Naive thymus-derived CD4-positive, alpha-beta T cell (primary cell): ENCODE data around the gene GABRG3. TPM values are rescaled to one million over a fixed set of nuclear protein-coding genes. Genes with fewer than 3 reads are reported as not detected.

ENCODE experiments used
- ATAC-seq: fragments of 150-1000 bp; cut with Tn5 transposase; 2 replicates; pipeline ENCODE4 v1.10.0; 2021; ENCODE audit warnings: mild to moderate bottlenecking, moderate library complexity
- CTCF ChIA-PET: fragments of 350-600 bp; sonication (Branson Sonifier 250); formaldehyde crosslinking; loops from one replicate; lab custom pipeline; 2021; ENCODE audit warnings: antibody characterized with exemption; lab: Charles Lee
- POLR2A ChIA-PET: fragments of 350-600 bp; sonication (Branson Sonifier 250); formaldehyde crosslinking; loops from one replicate; lab custom pipeline; 2021; ENCODE audit warnings: antibody characterized with exemption, inconsistent platforms; lab: Charles Lee
- DNase-seq, 9 donors: peaks; one replicate each; pipeline versions ENCODE4 v3.0.0 to v3.0.0-alpha.2; 2020 to 2022; ENCODE audit warnings: mixed read lengths in 1 of 9
- H3K27ac ChIP-seq: one replicate; pipeline ENCODE4 v1.7.0; 2013; ENCODE audit warnings: mild to moderate bottlenecking, low read depth, low read length, moderate library complexity
- H3K27me3 ChIP-seq, 2 donors: one replicate each; pipeline ENCODE4 v1.7.0; 2013; ENCODE audit warnings: low read length in 2 of 2, mild to moderate bottlenecking in 2 of 2, moderate library complexity in 2 of 2; ENCODE audit not compliant: control insufficient read depth in 2 of 2, insufficient read depth in 2 of 2
- H3K36me3 ChIP-seq, 3 experiments: 1 replicate in 2 of 3; 2 replicates in 1 of 3; pipeline ENCODE4 v1.7.0; 2013; ENCODE audit warnings: low read length in 3 of 3, mild to moderate bottlenecking in 3 of 3, moderate library complexity in 1 of 3; ENCODE audit not compliant: insufficient read depth in 3 of 3, control insufficient read depth in 2 of 3
- H3K4me1 ChIP-seq, 2 donors: one replicate each; pipeline ENCODE4 v1.7.0; 2013; ENCODE audit warnings: low read length in 2 of 2, mild to moderate bottlenecking in 2 of 2, moderate library complexity in 1 of 2; ENCODE audit not compliant: control insufficient read depth in 2 of 2, insufficient read depth in 2 of 2
- H3K4me3 ChIP-seq: 2 replicates; pipeline ENCODE4 v1.7.0; 2013; ENCODE audit warnings: mild to moderate bottlenecking, low read length
- H3K9me3 ChIP-seq, 3 experiments: 1 replicate in 2 of 3; 2 replicates in 1 of 3; pipeline ENCODE4 v1.7.0; 2013; ENCODE audit warnings: low read length in 3 of 3; ENCODE audit not compliant: control insufficient read depth in 2 of 3
- H3K27ac Mint-ChIP-seq, 9 donors: one replicate each; pipeline ENCODE4 v1.8.0; 2020 to 2022; ENCODE audit warnings: mixed read lengths in 9 of 9, mild to moderate bottlenecking in 8 of 9, moderate library complexity in 5 of 9, inconsistent platforms in 2 of 9
- H3K27me3 Mint-ChIP-seq, 5 donors: one replicate each; pipeline ENCODE4 v1.8.0; 2021 to 2022; ENCODE audit warnings: mixed read lengths in 5 of 5, mild to moderate bottlenecking in 1 of 5
- H3K36me3 Mint-ChIP-seq, 5 donors: one replicate each; pipeline ENCODE4 v1.8.0; 2020 to 2022; ENCODE audit warnings: mixed read lengths in 5 of 5, mild to moderate bottlenecking in 3 of 5, inconsistent platforms in 1 of 5
- H3K4me1 Mint-ChIP-seq, 7 donors: one replicate each; pipeline ENCODE4 v1.8.0; 2020 to 2022; ENCODE audit warnings: mixed read lengths in 7 of 7, mild to moderate bottlenecking in 3 of 7, inconsistent platforms in 1 of 7
- H3K4me3 Mint-ChIP-seq, 10 donors: one replicate each; pipeline ENCODE4 v1.8.0; 2020 to 2022; ENCODE audit warnings: mild to moderate bottlenecking in 10 of 10, mixed read lengths in 10 of 10, moderate library complexity in 6 of 10, inconsistent platforms in 2 of 10
- H3K9me3 Mint-ChIP-seq, 11 donors: one replicate each; pipeline ENCODE4 v1.8.0; 2020 to 2022; ENCODE audit warnings: mixed read lengths in 11 of 11, mild to moderate bottlenecking in 4 of 11, inconsistent platforms in 1 of 11, moderate library complexity in 1 of 11
- intact Hi-C, 2 donors: fragments of 100-400 bp; cut with micrococcal nuclease; formaldehyde crosslinking; loops; one replicate each; pipeline ENCODE4 v1.15.1; 2023
- polyA plus RNA-seq, 2 donors: library from polyadenylated mRNA; unstranded; fragments of 300-500 nt; fragmentation: Illumina TruSeq; gene quantifications; one replicate each; pipeline ENCODE4 v1.2.3, GENCODE V29; 2021
- total RNA-seq, 6 experiments: library from RNA in 5 of 6; stranded (reverse) in 5 of 6; gene quantifications; 1 replicate in 5 of 6; 2 replicates in 1 of 6; pipeline ENCODE4 v1.2.3 and lab custom pipeline; 2021 to 2026

Gene GABRG3
- total and polyA plus RNA-seq, 7 experiments from 2014 or later = not detected

DNA sequence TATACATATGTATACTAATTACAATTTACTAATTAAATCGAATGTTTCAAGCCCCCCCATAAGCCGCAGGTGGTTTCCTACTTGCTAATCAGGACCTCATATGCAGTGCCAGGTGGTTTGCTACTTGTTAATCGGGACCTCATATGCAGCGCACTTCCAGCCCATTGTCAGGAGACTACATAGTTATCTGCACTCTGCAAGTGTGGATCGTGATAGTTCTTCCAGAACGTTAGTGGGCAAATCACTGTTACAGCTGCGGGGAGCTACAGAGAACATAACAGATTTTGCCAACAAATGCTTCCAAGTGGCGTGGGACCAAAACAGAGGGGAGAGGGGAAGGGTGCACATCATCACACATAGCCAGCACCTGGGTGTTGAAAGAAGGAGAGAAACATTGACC lies 558.4 kb downstream of the GABRG3 start:
- Mint-ChIP-seq H3K27ac (no peak overlapping the region), H3K27me3 (no peaks in the 10 kb centered on the region), H3K9me3 (peaks cover 0 to 43% (median 25%) of the 10 kb centered on the region in 11 donors), H3K36me3 (peaks cover 0 to 3% (median 0%) of the 10 kb centered on the region in 5 donors), H3K4me1 (peaks cover 0 to 3% (median 0%) of the 10 kb centered on the region in 7 donors), H3K4me3 (no peak overlapping the region)
- Histone ChIP-seq H3K4me1 (no peaks in the 10 kb centered on the region), H3K4me3 (no peak overlapping the region), H3K27ac (no peak overlapping the region), H3K27me3 (no peaks in the 10 kb centered on the region), H3K36me3 (no peaks in the 10 kb centered on the region), H3K9me3 (peaks cover 0 to 4% (median 0%) of the 10 kb centered on the region in 3 experiments)
- ATAC-seq (no peak), DNase-seq (no peak)
- ChIA-PET CTCF (no interaction called here), POLR2A (no interaction called here)
- intact Hi-C loops = no loop called here

DNA sequence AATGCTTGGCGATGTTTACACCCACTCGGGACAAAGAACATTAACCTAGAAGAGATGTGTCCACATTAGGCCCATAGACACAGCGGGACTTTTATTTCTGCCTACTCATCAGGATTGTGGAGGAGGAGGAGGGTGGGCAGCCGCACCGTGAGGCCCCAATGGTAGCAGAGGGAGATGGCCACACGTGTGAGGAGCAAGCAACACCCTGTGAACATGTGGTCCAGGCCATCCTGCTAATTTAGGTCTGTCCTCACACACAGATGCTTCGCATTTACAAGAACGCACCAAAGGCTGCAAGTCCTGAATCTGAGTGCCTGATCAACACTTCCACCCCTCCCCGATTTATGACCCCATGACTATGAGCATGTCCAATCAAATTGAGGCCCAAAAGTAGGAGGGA lies 560.0 kb downstream of the GABRG3 start:
- CTCF ChIA-PET = no interaction called here
- Histone ChIP-seq H3K9me3 (peaks cover 0 to 4% (median 0%) of the 10 kb centered on the region in 3 experiments), H3K27me3 (no peaks in the 10 kb centered on the region), H3K36me3 (no peaks in the 10 kb centered on the region), H3K27ac (no peak overlapping the region), H3K4me1 (no peaks in the 10 kb centered on the region), H3K4me3 (no peak overlapping the region)
- H3K9me3 Mint-ChIP-seq = peaks cover 7 to 40% (median 19%) of the 10 kb centered on the region in 11 donors
- intact Hi-C loops = no loop called here
- H3K36me3 Mint-ChIP-seq = peaks cover 0 to 3% (median 0%) of the 10 kb centered on the region in 5 donors
- no peaks in the 10 kb centered on the region for H3K27me3 Mint-ChIP-seq
- H3K27ac Mint-ChIP-seq = no peak overlapping the region
- DNase-seq (no peak), ATAC-seq (no peak)
- H3K4me1 Mint-ChIP-seq = peaks cover 0 to 3% (median 0%) of the 10 kb centered on the region in 7 donors
- no peak overlapping the region for H3K4me3 Mint-ChIP-seq
- POLR2A ChIA-PET = no interaction called here

DNA sequence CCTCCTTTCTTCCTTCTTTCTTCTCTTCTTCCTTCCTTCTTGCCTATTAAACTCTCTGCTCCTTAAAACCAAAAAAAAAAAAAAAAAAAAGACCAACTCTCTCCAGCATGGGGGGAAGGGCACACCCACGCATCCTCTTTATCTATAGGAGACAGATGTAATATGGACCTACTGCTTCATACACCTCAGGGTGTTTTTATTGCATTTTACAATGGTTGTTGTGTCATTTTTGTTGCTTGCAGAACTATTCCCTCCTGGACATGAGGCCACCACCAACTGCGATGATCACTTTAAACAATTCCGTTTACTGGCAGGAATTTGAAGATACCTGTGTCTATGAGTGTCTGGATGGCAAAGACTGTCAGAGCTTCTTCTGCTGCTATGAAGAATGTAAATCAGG lies 561.4 kb downstream of the GABRG3 start:
- Mint-ChIP-seq H3K36me3 (no peaks in the 10 kb centered on the region), H3K9me3 (peaks cover 0 to 29% (median 8%) of the 10 kb centered on the region in 11 donors), H3K27ac (no peak overlapping the region), H3K4me1 (peaks cover 0 to 3% (median 0%) of the 10 kb centered on the region in 7 donors), H3K27me3 (no peaks in the 10 kb centered on the region), H3K4me3 (no peak overlapping the region)
- H3K36me3 ChIP-seq = no peaks in the 10 kb centered on the region
- CTCF ChIA-PET = no interaction called here
- no peak overlapping the region for H3K4me3 ChIP-seq
- no peak overlapping the region for H3K27ac ChIP-seq
- H3K9me3 ChIP-seq = peaks cover 0 to 2% (median 0%) of the 10 kb centered on the region in 3 experiments
- DNase-seq (no peak), ATAC-seq (no peak)
- no peaks in the 10 kb centered on the region for H3K27me3 ChIP-seq
- intact Hi-C loops = no loop called here
- H3K4me1 ChIP-seq = no peaks in the 10 kb centered on the region
- POLR2A ChIA-PET = no interaction called here

DNA sequence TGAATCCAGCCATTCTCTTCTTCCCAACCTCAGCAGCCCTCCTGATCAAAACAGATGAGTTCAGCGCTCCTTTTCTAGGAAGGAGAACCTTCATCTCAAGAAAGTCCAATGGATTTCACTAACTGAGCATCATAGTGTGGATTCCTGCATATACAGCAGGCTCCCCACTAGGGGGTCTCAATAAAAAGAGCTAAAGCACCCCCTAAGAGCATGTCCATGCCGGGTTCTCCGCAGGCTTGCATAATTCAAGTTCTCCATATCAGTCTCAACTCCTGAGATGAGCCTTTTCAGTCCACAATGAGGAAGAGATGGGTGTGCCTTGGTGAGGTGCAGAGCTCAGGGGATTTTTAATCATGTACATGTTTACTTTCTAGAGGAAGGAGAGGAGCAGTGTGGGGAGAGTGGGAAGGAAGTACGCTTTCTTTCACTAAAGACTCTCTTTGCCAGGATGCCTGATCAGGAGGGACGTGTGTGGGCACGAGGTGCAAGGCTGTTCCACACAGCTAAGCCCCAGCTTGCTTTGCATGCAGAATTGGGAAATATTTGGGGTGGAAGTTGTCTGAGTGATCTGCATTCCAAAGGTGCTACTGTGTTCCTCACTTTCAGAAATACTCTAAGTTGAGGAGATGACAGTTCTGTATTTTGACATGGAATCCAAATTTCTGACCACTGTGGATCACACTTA lies 564.6 kb downstream of the GABRG3 start:
- no peak for DNase-seq
- Mint-ChIP-seq H3K9me3 (peaks cover 3 to 19% (median 10%) of the 10 kb centered on the region in 11 donors), H3K27me3 (no peaks in the 10 kb centered on the region), H3K4me3 (no peak overlapping the region), H3K27ac (no peak overlapping the region), H3K36me3 (peaks cover 0 to under 1% (median 0%) of the 10 kb centered on the region in 5 donors), H3K4me1 (no peaks in the 10 kb centered on the region)
- no peaks in the 10 kb centered on the region for H3K36me3 ChIP-seq
- H3K27me3 ChIP-seq = no peaks in the 10 kb centered on the region
- H3K9me3 ChIP-seq = no peaks in the 10 kb centered on the region
- no peak overlapping the region for H3K27ac ChIP-seq
- H3K4me1 ChIP-seq = no peaks in the 10 kb centered on the region
- ChIA-PET POLR2A (no interaction called here), CTCF (no interaction called here)
- intact Hi-C loops = no loop called here
- no peak overlapping the region for H3K4me3 ChIP-seq
- ATAC-seq = no peak

DNA sequence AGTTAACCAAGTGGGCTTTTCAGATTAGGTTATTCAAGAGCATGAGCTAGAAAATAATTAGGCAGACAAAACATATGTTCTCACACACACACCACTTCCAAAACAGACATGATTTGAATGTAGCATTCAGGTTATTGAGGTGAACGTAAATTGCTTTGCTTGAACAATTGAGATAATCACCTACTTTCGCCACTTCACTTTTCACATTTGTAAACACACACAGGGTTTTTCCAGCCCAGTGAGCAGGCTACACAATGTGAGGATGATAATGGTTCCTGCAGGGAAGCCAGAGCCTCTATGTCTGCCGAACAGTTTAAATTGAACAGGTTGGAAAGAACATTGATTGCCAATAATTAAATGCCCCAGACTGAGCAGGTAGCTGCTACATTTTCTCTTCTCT lies 567.3 kb downstream of the GABRG3 start:
- Histone ChIP-seq H3K27me3 (no peaks in the 10 kb centered on the region), H3K4me3 (no peak overlapping the region), H3K36me3 (no peaks in the 10 kb centered on the region), H3K9me3 (no peaks in the 10 kb centered on the region), H3K27ac (no peak overlapping the region), H3K4me1 (no peaks in the 10 kb centered on the region)
- ChIA-PET CTCF (no interaction called here), POLR2A (no interaction called here)
- Mint-ChIP-seq H3K9me3 (peaks cover 4 to 16% (median 11%) of the 10 kb centered on the region in 11 donors), H3K4me1 (no peaks in the 10 kb centered on the region), H3K4me3 (no peak overlapping the region), H3K27me3 (no peaks in the 10 kb centered on the region), H3K36me3 (peaks cover 0 to 4% (median 0%) of the 10 kb centered on the region in 5 donors), H3K27ac (no peak overlapping the region)
- intact Hi-C loops = no loop called here
- DNase-seq = no peak
- no peak for ATAC-seq

DNA sequence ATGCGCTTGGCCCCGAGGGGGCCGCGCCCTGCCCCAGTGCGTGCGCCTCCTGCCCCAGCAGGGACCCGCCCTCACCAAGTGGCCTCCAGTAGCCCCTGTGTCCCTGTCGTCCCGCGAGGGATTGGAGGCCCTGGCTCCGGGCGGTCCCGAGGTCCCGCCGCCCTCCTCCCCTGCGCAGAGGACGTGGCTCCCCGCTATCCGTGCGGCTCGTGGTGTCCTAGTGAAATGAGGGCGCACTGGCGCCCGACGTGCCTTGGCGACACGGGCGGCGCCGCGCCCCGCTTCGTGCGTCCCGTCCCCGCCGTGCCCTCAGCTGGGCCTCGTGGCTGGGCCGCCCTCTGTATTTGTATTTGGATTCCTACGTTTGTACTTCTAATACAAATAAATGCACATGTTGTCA lies 570.6 kb downstream of the GABRG3 start:
- Histone ChIP-seq H3K36me3 (no peaks in the 10 kb centered on the region), H3K4me1 (no peaks in the 10 kb centered on the region), H3K27me3 (no peaks in the 10 kb centered on the region), H3K4me3 (no peak overlapping the region), H3K9me3 (no peaks in the 10 kb centered on the region), H3K27ac (no peak overlapping the region)
- H3K27me3 Mint-ChIP-seq = no peaks in the 10 kb centered on the region
- no peak for ATAC-seq
- no peak for DNase-seq
- ChIA-PET POLR2A (no interaction called here), CTCF (no interaction called here)
- intact Hi-C loops = no loop called here
- H3K36me3 Mint-ChIP-seq = peaks cover 0 to 4% (median 0%) of the 10 kb centered on the region in 5 donors
- H3K9me3 Mint-ChIP-seq = peaks cover 4 to 16% (median 8%) of the 10 kb centered on the region in 11 donors
- no peak overlapping the region for H3K27ac Mint-ChIP-seq
- H3K4me3 Mint-ChIP-seq = no peak overlapping the region
- peaks cover 0 to 3% (median 0%) of the 10 kb centered on the region in 7 donors for H3K4me1 Mint-ChIP-seq
